ENCODE results near the gene GRIN3A.

Gene GRIN3A

GRCh38 chr9:101751895-101752294 lies 13.4 kb upstream of the GRIN3A start:
- POLR2A ChIA-PET: no interaction called here

GRCh38 chr9:101739311-101739710 lies 864 bp upstream of the GRIN3A start:
- DNase-seq (ENCODE audit: extremely low spot score): no peak
- CTCF ChIA-PET: no interaction called here
- POLR2A ChIA-PET: no interaction called here
- no peak for TF ChIP-seq CTCF (IDR thresholded peaks at IDR 0.05; ENCODE audit: control extremely low read depth, extremely low read depth, low read depth, missing control alignments)

More at GRCh38 chr9:101751895-101752294, 13.4 kb upstream of the GRIN3A start:
- no peak for DNase-seq (ENCODE audit: extremely low spot score)
- no peak for TF ChIP-seq CTCF (IDR thresholded peaks at IDR 0.05; ENCODE audit: control extremely low read depth, extremely low read depth, low read depth, missing control alignments)
- CTCF ChIA-PET: no interaction called here

GRCh38 chr9:101737705-101738565 lies 512 bp downstream of the GRIN3A start:
- no peak for TF ChIP-seq CTCF (IDR thresholded peaks at IDR 0.05; ENCODE audit: control extremely low read depth, extremely low read depth, low read depth, missing control alignments)
- peak; percentile 7 for DNase-seq (ENCODE audit: extremely low spot score)
- ChIA-PET CTCF (no interaction called here), POLR2A (no interaction called here)

- DNase-seq (ENCODE audit: extremely low spot score): no peak
- ChIA-PET POLR2A (no interaction called here), CTCF (no interaction called here)
- no peak for TF ChIP-seq CTCF (IDR thresholded peaks at IDR 0.05; ENCODE audit: control extremely low read depth, extremely low read depth, low read depth, missing control alignments)
Observed at GRCh38 chr9:101737165-101737704, 1.2 kb downstream of the GRIN3A start.

- no peak for TF ChIP-seq CTCF (IDR thresholded peaks at IDR 0.05; ENCODE audit: control extremely low read depth, extremely low read depth, low read depth, missing control alignments)
- no peak for DNase-seq (ENCODE audit: extremely low spot score)
- POLR2A ChIA-PET: no interaction called here
- CTCF ChIA-PET: interaction anchor here (1.1 kb wide), 2 partner anchors 9 to 11 kb away, joined by 3 read pairs; no protein-coding TSS in a partner anchor
Observed at GRCh38 chr9:101736717-101737116, 1.7 kb downstream of the GRIN3A start.

GRCh38 chr9:101731429-101731828 lies 7.0 kb downstream of the GRIN3A start:
- TF ChIP-seq CTCF (IDR thresholded peaks at IDR 0.05; ENCODE audit: control extremely low read depth, extremely low read depth, low read depth, missing control alignments): no peak
- CTCF ChIA-PET: no interaction called here
- POLR2A ChIA-PET: no interaction called here
- DNase-seq (ENCODE audit: extremely low spot score): no peak

All from GM10248 (cell line).